Measurements from ENCODE around the gene TNIK. TPM values are rescaled to one million over a fixed set of nuclear protein-coding genes. Genes with fewer than 3 reads are reported as not detected.

Gene TNIK
- total RNA-seq, 1 donor: 49.8 TPM

GRCh38 chr3:171487382-171487781 is 27.2 kb upstream of the TNIK start:
- Histone ChIP-seq H3K4me1 (ENCODE audit: insufficient read depth, low read length) (peaks cover 5% of the 10 kb centered on the region), H3K4me3 (ENCODE audit: low read length) (no peak overlapping the region), H3K9me3 (ENCODE audit: low read depth, low read length) (no peaks in the 10 kb centered on the region), H3K27me3 (ENCODE audit: insufficient read depth, low read length) (no peaks in the 10 kb centered on the region)

GRCh38 chr3:171485338-171485737 is 25.1 kb upstream of the TNIK start:
- H3K27me3 ChIP-seq (ENCODE audit: insufficient read depth, low read length): no peaks in the 10 kb centered on the region

GRCh38 chr3:171481011-171481410 is 20.8 kb upstream of the TNIK start:
- Histone ChIP-seq H3K4me3 (ENCODE audit: low read length) (no peak overlapping the region), H3K27me3 (ENCODE audit: insufficient read depth, low read length) (no peaks in the 10 kb centered on the region), H3K4me1 (ENCODE audit: insufficient read depth, low read length) (peaks cover 3% of the 10 kb centered on the region), H3K9me3 (ENCODE audit: low read depth, low read length) (no peaks in the 10 kb centered on the region)

More at GRCh38 chr3:171485338-171485737, 25.1 kb upstream of the TNIK start:
- Histone ChIP-seq H3K4me1 (ENCODE audit: insufficient read depth, low read length) (peaks cover under 1% of the 10 kb centered on the region), H3K9me3 (ENCODE audit: low read depth, low read length) (no peaks in the 10 kb centered on the region), H3K4me3 (ENCODE audit: low read length) (no peak overlapping the region)

GRCh38 chr3:171480526-171480925 is 20.3 kb upstream of the TNIK start:
- Histone ChIP-seq H3K27me3 (ENCODE audit: insufficient read depth, low read length) (no peaks in the 10 kb centered on the region), H3K4me3 (ENCODE audit: low read length) (no peak overlapping the region), H3K9me3 (ENCODE audit: low read depth, low read length) (no peaks in the 10 kb centered on the region), H3K4me1 (ENCODE audit: insufficient read depth, low read length) (peaks cover 3% of the 10 kb centered on the region)

- Histone ChIP-seq H3K9me3 (ENCODE audit: low read depth, low read length) (no peaks in the 10 kb centered on the region), H3K4me3 (ENCODE audit: low read length) (no peak overlapping the region), H3K27me3 (ENCODE audit: insufficient read depth, low read length) (no peaks in the 10 kb centered on the region), H3K4me1 (ENCODE audit: insufficient read depth, low read length) (peaks cover 3% of the 10 kb centered on the region)
Measured at GRCh38 chr3:171476532-171477102, 16.4 kb upstream of the TNIK start.

GRCh38 chr3:171472552-171472951 is 12.3 kb upstream of the TNIK start:
- no peaks in the 10 kb centered on the region for H3K27me3 ChIP-seq (ENCODE audit: insufficient read depth, low read length)
- H3K4me1 ChIP-seq (ENCODE audit: insufficient read depth, low read length): no peaks in the 10 kb centered on the region
- no peaks in the 10 kb centered on the region for H3K9me3 ChIP-seq (ENCODE audit: low read depth, low read length)
- no peak overlapping the region for H3K4me3 ChIP-seq (ENCODE audit: low read length)

GRCh38 chr3:171470714-171471227 is 10.6 kb upstream of the TNIK start:
- Histone ChIP-seq H3K4me1 (ENCODE audit: insufficient read depth, low read length) (no peaks in the 10 kb centered on the region), H3K4me3 (ENCODE audit: low read length) (no peak overlapping the region), H3K27me3 (ENCODE audit: insufficient read depth, low read length) (no peaks in the 10 kb centered on the region)

GRCh38 chr3:171469376-171469775 is 9.2 kb upstream of the TNIK start:
- Histone ChIP-seq H3K4me3 (ENCODE audit: low read length) (no peak overlapping the region), H3K9me3 (ENCODE audit: low read depth, low read length) (no peaks in the 10 kb centered on the region)

More at GRCh38 chr3:171470714-171471227, 10.6 kb upstream of the TNIK start:
- H3K9me3 ChIP-seq (ENCODE audit: low read depth, low read length): no peaks in the 10 kb centered on the region

GRCh38 chr3:171468296-171468906 is 8.2 kb upstream of the TNIK start:
- H3K4me1 ChIP-seq (ENCODE audit: insufficient read depth, low read length): no peaks in the 10 kb centered on the region
- no peak overlapping the region for H3K4me3 ChIP-seq (ENCODE audit: low read length)
- H3K27me3 ChIP-seq (ENCODE audit: insufficient read depth, low read length): no peaks in the 10 kb centered on the region

More at GRCh38 chr3:171469376-171469775, 9.2 kb upstream of the TNIK start:
- Histone ChIP-seq H3K4me1 (ENCODE audit: insufficient read depth, low read length) (no peaks in the 10 kb centered on the region), H3K27me3 (ENCODE audit: insufficient read depth, low read length) (no peaks in the 10 kb centered on the region)

GRCh38 chr3:171465763-171466162 is 5.6 kb upstream of the TNIK start:
- peaks cover 12% of the 10 kb centered on the region for H3K4me1 ChIP-seq (ENCODE audit: insufficient read depth, low read length)
- no peak overlapping the region for H3K4me3 ChIP-seq (ENCODE audit: low read length)
- H3K27me3 ChIP-seq (ENCODE audit: insufficient read depth, low read length): peaks cover 3% of the 10 kb centered on the region
- no peaks in the 10 kb centered on the region for H3K9me3 ChIP-seq (ENCODE audit: low read depth, low read length)

More at GRCh38 chr3:171468296-171468906, 8.2 kb upstream of the TNIK start:
- no peaks in the 10 kb centered on the region for H3K9me3 ChIP-seq (ENCODE audit: low read depth, low read length)

- H3K27me3 ChIP-seq (ENCODE audit: insufficient read depth, low read length): peaks cover 3% of the 10 kb centered on the region
- H3K4me3 ChIP-seq (ENCODE audit: low read length): no peak overlapping the region
- H3K9me3 ChIP-seq (ENCODE audit: low read depth, low read length): no peaks in the 10 kb centered on the region
- H3K4me1 ChIP-seq (ENCODE audit: insufficient read depth, low read length): peaks cover 14% of the 10 kb centered on the region
Measured at GRCh38 chr3:171464462-171464861, 4.3 kb upstream of the TNIK start.

- Histone ChIP-seq H3K4me3 (ENCODE audit: low read length) (no peak overlapping the region), H3K9me3 (ENCODE audit: low read depth, low read length) (no peaks in the 10 kb centered on the region), H3K4me1 (ENCODE audit: insufficient read depth, low read length) (peaks cover 31% of the 10 kb centered on the region), H3K27me3 (ENCODE audit: insufficient read depth, low read length) (peaks cover 17% of the 10 kb centered on the region)
Measured at GRCh38 chr3:171462224-171462623, 2.0 kb upstream of the TNIK start.

- H3K4me3 ChIP-seq (ENCODE audit: low read length): peak overlapping the region; percentile 77
- peaks cover 19% of the 10 kb centered on the region for H3K27me3 ChIP-seq (ENCODE audit: insufficient read depth, low read length)
- peaks cover 38% of the 10 kb centered on the region for H3K4me1 ChIP-seq (ENCODE audit: insufficient read depth, low read length)
- H3K9me3 ChIP-seq (ENCODE audit: low read depth, low read length): no peaks in the 10 kb centered on the region
Measured at GRCh38 chr3:171461525-171461917, 1.3 kb upstream of the TNIK start.

GRCh38 chr3:171460725-171461524 is 720 bp upstream of the TNIK start:
- peaks cover 41% of the 10 kb centered on the region for H3K4me1 ChIP-seq (ENCODE audit: insufficient read depth, low read length)
- no peaks in the 10 kb centered on the region for H3K9me3 ChIP-seq (ENCODE audit: low read depth, low read length)
- H3K27me3 ChIP-seq (ENCODE audit: insufficient read depth, low read length): peaks cover 19% of the 10 kb centered on the region
- H3K4me3 ChIP-seq (ENCODE audit: low read length): peak overlapping the region; percentile 77

Data from mononuclear cell (primary cell).